Suprapubic skin (tissue), 4 donors: ENCODE results near the gene NR3C2.

ENCODE experiments used
- POLR2A ChIP-seq, 2 donors: fragments of 450-650 bp; IDR thresholded peaks; one replicate each; pipeline ENCODE4 v1.6.1; 2017; ENCODE audit warnings: antibody characterized with exemption in 2 of 2, mild to moderate bottlenecking in 2 of 2, moderate library complexity in 2 of 2
- POLR2AphosphoS5 ChIP-seq, 3 donors: sonication (generic); formaldehyde crosslinking; IDR thresholded peaks; one replicate each; pipeline ENCODE4 v1.6.1; 2017; ENCODE audit warnings: antibody characterized with exemption in 3 of 3
- TF ChIP-seq, protein P1 (sequence below), 2 donors: fragments of 200-600 bp in 1 of 2; fragments of 450-650 bp in 1 of 2; sonication (generic) in 1 of 2; IDR thresholded peaks; one replicate each; pipeline ENCODE4 v1.5.1; 2016 to 2019; ENCODE audit warnings: antibody characterized with exemption in 2 of 2, mild to moderate bottlenecking in 1 of 2, moderate library complexity in 1 of 2

DNA sequence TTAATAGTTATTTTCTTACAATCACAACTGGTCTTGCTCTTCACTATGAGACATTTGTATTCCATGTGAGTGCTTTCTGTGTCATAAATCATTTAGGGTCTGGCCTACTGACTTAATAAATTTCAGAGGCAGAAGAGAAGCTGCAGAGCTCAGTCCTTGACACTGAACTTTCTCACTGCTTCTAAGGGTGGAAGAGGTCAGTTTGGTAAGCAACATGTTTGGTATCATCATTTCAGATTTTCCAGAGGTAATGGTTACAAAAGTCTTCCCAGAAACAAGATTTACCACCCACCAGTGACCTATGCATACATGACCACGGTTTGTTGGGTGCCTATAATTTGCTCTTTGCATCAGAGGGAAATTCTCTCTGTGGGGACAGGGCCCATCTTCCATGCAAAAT lies 148.6 kb downstream of the NR3C2 start:
- TF ChIP-seq, protein P1, sequence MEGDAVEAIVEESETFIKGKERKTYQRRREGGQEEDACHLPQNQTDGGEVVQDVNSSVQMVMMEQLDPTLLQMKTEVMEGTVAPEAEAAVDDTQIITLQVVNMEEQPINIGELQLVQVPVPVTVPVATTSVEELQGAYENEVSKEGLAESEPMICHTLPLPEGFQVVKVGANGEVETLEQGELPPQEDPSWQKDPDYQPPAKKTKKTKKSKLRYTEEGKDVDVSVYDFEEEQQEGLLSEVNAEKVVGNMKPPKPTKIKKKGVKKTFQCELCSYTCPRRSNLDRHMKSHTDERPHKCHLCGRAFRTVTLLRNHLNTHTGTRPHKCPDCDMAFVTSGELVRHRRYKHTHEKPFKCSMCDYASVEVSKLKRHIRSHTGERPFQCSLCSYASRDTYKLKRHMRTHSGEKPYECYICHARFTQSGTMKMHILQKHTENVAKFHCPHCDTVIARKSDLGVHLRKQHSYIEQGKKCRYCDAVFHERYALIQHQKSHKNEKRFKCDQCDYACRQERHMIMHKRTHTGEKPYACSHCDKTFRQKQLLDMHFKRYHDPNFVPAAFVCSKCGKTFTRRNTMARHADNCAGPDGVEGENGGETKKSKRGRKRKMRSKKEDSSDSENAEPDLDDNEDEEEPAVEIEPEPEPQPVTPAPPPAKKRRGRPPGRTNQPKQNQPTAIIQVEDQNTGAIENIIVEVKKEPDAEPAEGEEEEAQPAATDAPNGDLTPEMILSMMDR (IDR thresholded peaks at IDR 0.05) = no peak
- TF ChIP-seq POLR2A (IDR thresholded peaks at IDR 0.05) = no peak
- TF ChIP-seq POLR2AphosphoS5 (IDR thresholded peaks at IDR 0.05) = no peak
